ENCODE data around the gene SNRNP70.
"Not testable (repeated sequence)": the region's sequence is repeated elsewhere in the genome, so short reads cannot be mapped to it uniquely, and the experiment has no call there.

The SNRNP70 gene

GRCh38 chr19:49120868-49121267, 35.6 kb downstream of the SNRNP70 start:
- H3K4me3 Mint-ChIP-seq = peak overlapping the region; percentile 81
- no peaks in the 10 kb centered on the region for H3K27me3 Mint-ChIP-seq
- H3K9me3 Mint-ChIP-seq = no peaks in the 10 kb centered on the region
- H3K27ac Mint-ChIP-seq = peak overlapping the region; percentile 43
- no peaks in the 10 kb centered on the region for H3K36me3 Mint-ChIP-seq
- peaks cover 31% of the 10 kb centered on the region for H3K4me1 Mint-ChIP-seq

GRCh38 chr19:49121841-49122240, 36.6 kb downstream of the SNRNP70 start:
- H3K27ac Mint-ChIP-seq, H3K36me3 Mint-ChIP-seq, H3K9me3 Mint-ChIP-seq, H3K4me3 Mint-ChIP-seq, H3K27me3 Mint-ChIP-seq: not testable (repeated sequence)
- H3K4me1 Mint-ChIP-seq = peaks cover 23% of the 10 kb centered on the region

- H3K27ac Mint-ChIP-seq, H3K27me3 Mint-ChIP-seq, H3K4me3 Mint-ChIP-seq, H3K9me3 Mint-ChIP-seq, H3K36me3 Mint-ChIP-seq: not testable (repeated sequence)
- peaks cover 19% of the 10 kb centered on the region for H3K4me1 Mint-ChIP-seq
Measured at GRCh38 chr19:49123285-49123684, 38.0 kb downstream of the SNRNP70 start.

GRCh38 chr19:49125025-49125731, 39.9 kb downstream of the SNRNP70 start:
- no peak overlapping the region for H3K27ac Mint-ChIP-seq
- H3K9me3 Mint-ChIP-seq = no peaks in the 10 kb centered on the region
- no peaks in the 10 kb centered on the region for H3K36me3 Mint-ChIP-seq
- H3K27me3 Mint-ChIP-seq = no peaks in the 10 kb centered on the region
- peaks cover 25% of the 10 kb centered on the region for H3K4me1 Mint-ChIP-seq
- no peak overlapping the region for H3K4me3 Mint-ChIP-seq

- H3K36me3 Mint-ChIP-seq = no peaks in the 10 kb centered on the region
- no peaks in the 10 kb centered on the region for H3K9me3 Mint-ChIP-seq
- no peak overlapping the region for H3K4me3 Mint-ChIP-seq
- H3K27ac Mint-ChIP-seq = no peak overlapping the region
- H3K27me3 Mint-ChIP-seq = no peaks in the 10 kb centered on the region
- peaks cover 16% of the 10 kb centered on the region for H3K4me1 Mint-ChIP-seq
Measured at GRCh38 chr19:49126575-49126974, 41.3 kb downstream of the SNRNP70 start.

- H3K36me3 Mint-ChIP-seq, H3K27me3 Mint-ChIP-seq, H3K4me3 Mint-ChIP-seq, H3K9me3 Mint-ChIP-seq, H3K27ac Mint-ChIP-seq: not testable (repeated sequence)
- peaks cover 16% of the 10 kb centered on the region for H3K4me1 Mint-ChIP-seq
Measured at GRCh38 chr19:49127225-49127624, 42.0 kb downstream of the SNRNP70 start.

GRCh38 chr19:49127674-49128544, 42.7 kb downstream of the SNRNP70 start:
- Mint-ChIP-seq H3K9me3 (no peaks in the 10 kb centered on the region), H3K4me1 (peaks cover 20% of the 10 kb centered on the region), H3K27me3 (no peaks in the 10 kb centered on the region)

DNA sequence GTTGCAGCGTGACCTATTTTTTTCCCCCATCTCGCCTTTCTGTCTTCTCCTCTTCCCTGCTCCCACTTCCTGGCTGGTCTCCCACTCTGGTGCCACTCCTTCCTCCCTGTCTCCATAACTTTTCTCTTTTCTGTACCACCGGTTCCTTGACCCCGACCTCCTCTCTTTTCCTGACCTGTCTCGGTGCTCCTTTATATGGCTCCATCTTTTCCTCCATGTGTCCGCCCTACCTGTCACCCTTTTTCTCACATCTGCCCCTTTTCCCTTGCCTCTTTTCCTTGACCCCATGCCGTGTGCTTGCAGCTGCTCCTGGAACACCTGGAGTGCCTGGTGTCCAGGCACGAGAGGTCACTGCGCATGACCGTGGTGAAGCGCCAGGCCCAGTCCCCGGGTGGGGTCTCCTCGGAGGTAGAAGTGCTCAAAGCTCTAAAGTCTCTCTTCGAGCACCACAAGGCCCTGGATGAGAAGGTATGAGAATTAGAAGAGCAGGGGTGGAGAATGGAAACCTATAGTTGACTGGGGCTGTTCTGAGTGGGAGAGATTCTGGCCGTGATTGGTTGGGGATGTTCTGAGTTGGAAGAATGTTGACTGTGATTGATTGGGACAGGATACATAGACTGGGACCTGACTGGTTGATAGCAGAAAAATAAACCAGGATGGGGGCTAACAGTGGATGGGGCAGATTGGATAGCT, 43.4 kb downstream of the SNRNP70 start:
- Mint-ChIP-seq H3K27ac (no peak overlapping the region), H3K27me3 (no peaks in the 10 kb centered on the region), H3K9me3 (no peaks in the 10 kb centered on the region), H3K4me3 (peak overlapping the region; percentile 88), H3K4me1 (peaks cover 25% of the 10 kb centered on the region), H3K36me3 (no peaks in the 10 kb centered on the region)

More at GRCh38 chr19:49127674-49128544, 42.7 kb downstream of the SNRNP70 start:
- Mint-ChIP-seq H3K27ac (peak overlapping the region; percentile 78), H3K36me3 (no peaks in the 10 kb centered on the region), H3K4me3 (peak overlapping the region; percentile 88)

DNA sequence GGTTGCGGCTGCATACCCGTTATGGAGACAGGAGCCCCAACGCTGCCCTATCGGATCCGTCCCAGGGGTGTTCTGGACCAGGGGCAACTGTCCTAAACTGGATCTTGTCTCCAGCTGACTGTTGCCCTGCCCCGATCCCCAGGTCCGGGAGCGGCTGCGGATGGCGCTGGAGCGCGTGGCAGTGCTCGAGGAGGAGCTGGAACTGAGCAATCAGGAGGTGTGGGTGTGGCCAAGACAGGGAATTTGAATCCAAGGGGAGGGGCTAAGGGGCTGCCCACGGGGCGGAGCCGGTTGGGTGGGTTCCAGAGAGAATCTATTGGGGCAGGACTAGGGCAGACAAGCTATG, 44.0 kb downstream of the SNRNP70 start:
- Mint-ChIP-seq H3K9me3 (no peaks in the 10 kb centered on the region), H3K4me1 (peaks cover 29% of the 10 kb centered on the region), H3K4me3 (peak overlapping the region; percentile 88), H3K27me3 (no peaks in the 10 kb centered on the region), H3K36me3 (no peaks in the 10 kb centered on the region), H3K27ac (peak overlapping the region; percentile 51)

DNA sequence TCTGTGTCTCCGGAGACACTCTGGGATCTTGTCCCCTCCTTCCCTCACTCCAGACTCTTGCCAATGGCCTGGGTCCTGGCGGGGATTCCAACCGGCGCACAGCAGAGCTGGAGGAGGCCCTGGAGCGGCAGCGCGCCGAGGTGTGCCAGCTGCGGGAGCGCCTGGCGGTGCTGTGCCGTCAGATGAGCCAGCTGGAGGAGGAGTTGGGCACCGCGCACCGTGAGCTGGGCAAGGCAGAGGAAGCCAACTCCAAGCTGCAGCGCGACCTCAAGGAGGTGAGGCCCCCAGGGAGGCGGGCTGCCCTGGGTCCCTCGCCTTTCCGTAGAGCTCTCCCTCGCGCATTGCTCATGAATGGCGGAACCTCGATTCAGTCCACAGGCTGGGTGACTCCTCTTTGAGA, 45.1 kb downstream of the SNRNP70 start:
- no peak overlapping the region for H3K27ac Mint-ChIP-seq
- H3K36me3 Mint-ChIP-seq = no peaks in the 10 kb centered on the region
- H3K27me3 Mint-ChIP-seq = no peaks in the 10 kb centered on the region
- no peaks in the 10 kb centered on the region for H3K9me3 Mint-ChIP-seq
- H3K4me1 Mint-ChIP-seq = peaks cover 37% of the 10 kb centered on the region
- H3K4me3 Mint-ChIP-seq = no peak overlapping the region

- no peak overlapping the region for H3K27ac Mint-ChIP-seq
- peak overlapping the region; percentile 80 for H3K4me3 Mint-ChIP-seq
- H3K27me3 Mint-ChIP-seq = peaks cover 3% of the 10 kb centered on the region
- peaks cover 31% of the 10 kb centered on the region for H3K4me1 Mint-ChIP-seq
- H3K36me3 Mint-ChIP-seq = no peaks in the 10 kb centered on the region
- H3K9me3 Mint-ChIP-seq = no peaks in the 10 kb centered on the region
Measured at GRCh38 chr19:49132974-49133609, 47.8 kb downstream of the SNRNP70 start.

DNA sequence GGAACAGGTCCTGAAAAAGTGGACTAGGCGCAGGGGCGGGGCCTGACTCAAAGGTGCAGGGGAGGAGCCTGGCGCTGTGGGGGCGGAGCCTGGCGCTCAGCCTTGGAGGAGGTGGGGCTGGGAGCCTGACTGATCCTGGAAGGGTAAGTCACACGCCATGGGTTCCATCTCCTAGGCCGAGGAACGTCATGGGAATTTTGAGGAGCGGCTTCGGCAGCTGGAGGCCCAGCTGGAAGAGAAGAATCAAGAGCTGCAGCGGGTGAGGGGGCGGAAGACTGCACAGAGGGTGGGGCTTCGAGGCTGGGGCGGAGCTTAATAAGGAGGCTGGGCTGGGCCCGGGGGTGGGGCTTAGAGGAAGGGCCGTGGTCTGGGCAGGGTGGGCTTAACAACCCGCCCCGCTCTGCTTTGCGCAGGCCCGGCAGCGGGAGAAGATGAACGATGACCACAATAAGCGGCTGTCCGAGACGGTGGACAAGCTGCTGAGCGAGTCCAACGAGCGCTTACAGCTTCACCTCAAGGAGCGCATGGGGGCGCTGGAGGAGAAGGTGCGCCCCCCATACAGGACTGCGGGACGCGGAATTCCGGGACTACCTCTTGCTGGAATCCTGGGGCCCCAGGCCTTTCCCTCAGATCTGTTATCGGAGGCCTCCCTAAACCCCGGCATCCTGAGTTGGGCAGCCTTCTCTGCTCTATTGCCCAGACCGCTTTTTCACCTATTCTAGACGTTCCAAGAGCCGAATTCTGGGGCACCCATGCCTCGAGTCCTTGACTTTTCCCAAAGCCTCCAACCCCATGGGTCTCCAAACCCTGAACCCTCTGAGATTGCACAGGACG, 48.6 kb downstream of the SNRNP70 start:
- peak overlapping the region; percentile 80 for H3K4me3 Mint-ChIP-seq
- H3K27me3 Mint-ChIP-seq = peaks cover 3% of the 10 kb centered on the region
- H3K27ac Mint-ChIP-seq = peak overlapping the region; percentile 59
- peaks cover 24% of the 10 kb centered on the region for H3K4me1 Mint-ChIP-seq
- no peaks in the 10 kb centered on the region for H3K36me3 Mint-ChIP-seq
- no peaks in the 10 kb centered on the region for H3K9me3 Mint-ChIP-seq

DNA sequence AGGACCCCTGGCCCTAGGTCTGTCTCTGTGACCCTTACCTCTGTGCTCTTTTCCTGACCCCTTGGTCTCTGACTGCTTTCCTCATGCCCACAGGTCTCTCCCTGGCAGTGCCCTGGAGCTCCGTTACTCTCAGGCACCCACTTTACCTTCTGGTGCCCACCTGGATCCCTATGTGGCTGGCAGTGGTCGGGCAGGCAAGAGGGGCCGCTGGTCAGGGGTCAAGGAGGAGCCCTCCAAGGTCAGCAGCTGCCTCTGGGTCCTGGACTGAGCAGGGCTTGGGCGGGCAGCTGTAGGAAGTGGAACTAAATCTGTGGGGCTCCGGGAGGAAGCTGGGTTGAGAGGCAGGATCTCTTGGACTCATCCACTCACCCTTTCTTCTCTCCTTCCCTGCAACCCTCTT, 50.4 kb downstream of the SNRNP70 start:
- Mint-ChIP-seq H3K36me3 (no peaks in the 10 kb centered on the region), H3K27me3 (peaks cover 3% of the 10 kb centered on the region)

DNA sequence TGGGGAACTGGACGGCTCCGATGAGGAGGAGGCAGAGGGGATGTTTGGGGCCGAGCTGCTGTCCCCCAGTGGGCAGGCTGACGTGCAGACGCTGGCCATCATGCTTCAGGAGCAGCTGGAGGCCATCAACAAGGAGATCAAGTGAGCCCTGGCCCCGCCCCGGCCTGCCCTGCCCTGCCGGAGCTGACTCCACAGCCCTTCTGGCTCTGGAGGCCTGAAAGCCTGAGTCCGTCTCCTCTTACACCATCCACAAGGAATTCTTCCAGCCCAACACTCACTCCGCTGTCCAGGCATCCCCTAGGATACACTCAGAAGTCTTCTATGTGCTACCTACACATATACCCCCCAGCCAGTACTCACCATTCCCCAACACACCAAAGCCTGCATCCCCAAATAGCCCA, 51.5 kb downstream of the SNRNP70 start:
- H3K4me1 Mint-ChIP-seq = peaks cover 21% of the 10 kb centered on the region
- H3K9me3 Mint-ChIP-seq = no peaks in the 10 kb centered on the region
- no peak overlapping the region for H3K4me3 Mint-ChIP-seq
- no peak overlapping the region for H3K27ac Mint-ChIP-seq
- peaks cover 3% of the 10 kb centered on the region for H3K27me3 Mint-ChIP-seq
- H3K36me3 Mint-ChIP-seq = no peaks in the 10 kb centered on the region

More for the DNA sequence above, 50.4 kb downstream of the SNRNP70 start:
- Mint-ChIP-seq H3K4me1 (peaks cover 21% of the 10 kb centered on the region), H3K9me3 (no peaks in the 10 kb centered on the region), H3K27ac (no peak overlapping the region), H3K4me3 (no peak overlapping the region)

GRCh38 chr19:49140951-49141350, 55.7 kb downstream of the SNRNP70 start:
- H3K4me1 Mint-ChIP-seq = peaks cover 19% of the 10 kb centered on the region
- peaks cover 11% of the 10 kb centered on the region for H3K27me3 Mint-ChIP-seq
- no peak overlapping the region for H3K4me3 Mint-ChIP-seq
- no peaks in the 10 kb centered on the region for H3K36me3 Mint-ChIP-seq
- H3K27ac Mint-ChIP-seq = no peak overlapping the region
- H3K9me3 Mint-ChIP-seq = no peaks in the 10 kb centered on the region

Data from activated naive CD4-positive, alpha-beta T cell treated with anti-CD3 and anti-CD28 coated beads, Interleukin-2, amount 50 U/mL, for 24 hours (primary cell).